HG03432 (cell line): ENCODE measurements around the gene RCC1.
"Not testable (repeated sequence)": the region's sequence is repeated elsewhere in the genome, so short reads cannot be mapped to it uniquely, and the experiment has no call there.

Experiments used
- ATAC-seq: cut with Tn5 transposase; IDR thresholded peaks from one replicate; pipeline ENCODE4 v1.9.1; 2021; ENCODE audit warnings: mild to moderate bottlenecking, moderate library complexity; ENCODE audit not compliant: unreplicated experiment

The RCC1 gene

GRCh38 chr1:28510273-28510969, 4.6 kb downstream of the RCC1 start:
- no peak for ATAC-seq

GRCh38 chr1:28510970-28511440, 5.2 kb downstream of the RCC1 start:
- ATAC-seq, result no peak

DNA sequence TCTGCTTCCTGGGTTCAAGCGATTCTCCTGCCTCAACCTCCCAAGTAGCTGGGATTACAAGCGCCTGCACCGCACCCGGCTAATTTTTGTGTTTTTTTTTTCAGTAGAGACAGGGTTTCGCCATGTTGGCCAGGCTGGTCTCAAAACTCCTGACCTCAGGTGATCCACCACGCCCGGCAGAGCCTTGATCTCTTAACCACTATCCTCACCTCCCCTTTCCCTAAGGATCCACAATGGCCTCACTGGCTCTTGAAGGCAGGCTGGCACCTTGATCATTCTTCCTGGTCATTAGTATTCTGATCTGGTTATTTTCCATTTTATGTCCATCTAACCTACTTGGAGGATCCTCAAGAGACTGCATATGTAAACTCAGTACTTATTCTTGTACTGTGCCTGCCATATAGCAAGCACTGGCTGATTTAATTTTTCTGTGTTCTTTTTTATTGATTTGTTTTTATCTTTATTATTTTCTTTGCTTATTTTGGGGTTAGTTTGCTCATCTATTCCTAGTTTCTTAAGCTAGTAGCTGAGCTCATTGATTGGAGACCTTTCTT, 6.3 kb downstream of the RCC1 start:
- ATAC-seq, result no peak

GRCh38 chr1:28514445-28514933, 8.6 kb downstream of the RCC1 start:
- not testable (repeated sequence) for ATAC-seq

DNA sequence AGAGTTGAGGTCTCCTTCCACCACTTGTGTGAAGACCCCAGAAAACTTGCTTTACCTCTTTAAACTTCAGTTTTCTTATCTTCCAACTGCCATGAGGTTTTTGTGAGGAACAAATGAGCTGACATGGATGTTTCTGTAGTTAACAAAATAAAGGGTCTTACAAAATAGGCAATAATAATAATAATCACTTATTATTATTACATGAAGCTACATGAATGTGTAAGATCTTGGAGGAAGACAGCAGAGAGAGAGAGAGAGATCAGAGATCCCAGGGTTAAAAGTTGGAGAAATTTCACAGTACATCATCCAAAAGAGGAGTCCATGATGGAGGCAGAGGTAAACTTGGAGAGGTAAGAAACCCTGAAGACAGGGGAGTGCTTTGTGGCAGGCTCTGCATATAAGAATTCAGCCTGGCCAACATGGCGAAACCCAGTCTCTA, 10.7 kb downstream of the RCC1 start:
- no peak for ATAC-seq

DNA sequence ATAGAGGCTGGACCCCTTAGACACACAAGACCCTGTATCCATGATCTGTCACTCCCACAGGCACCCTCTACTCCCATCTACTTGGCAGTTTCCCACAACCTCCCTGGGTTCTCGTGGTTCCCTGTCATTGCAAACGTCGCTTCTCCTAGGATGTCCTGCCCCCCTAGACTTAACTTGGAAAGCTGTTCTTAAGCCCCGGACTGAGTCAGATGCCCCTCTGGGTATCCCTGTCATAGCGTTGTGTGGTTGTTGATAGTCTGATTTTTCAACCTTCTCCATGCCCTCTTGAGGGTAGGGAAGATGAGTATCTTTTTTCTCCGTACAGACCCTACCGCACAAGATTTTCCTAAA, 11.8 kb downstream of the RCC1 start:
- ATAC-seq, result no peak

GRCh38 chr1:28518000-28518744, 12.3 kb downstream of the RCC1 start:
- peak; percentile 80 for ATAC-seq

GRCh38 chr1:28518745-28519341, 13.0 kb downstream of the RCC1 start:
- no peak for ATAC-seq

GRCh38 chr1:28519946-28520725, 14.3 kb downstream of the RCC1 start:
- no peak for ATAC-seq

DNA sequence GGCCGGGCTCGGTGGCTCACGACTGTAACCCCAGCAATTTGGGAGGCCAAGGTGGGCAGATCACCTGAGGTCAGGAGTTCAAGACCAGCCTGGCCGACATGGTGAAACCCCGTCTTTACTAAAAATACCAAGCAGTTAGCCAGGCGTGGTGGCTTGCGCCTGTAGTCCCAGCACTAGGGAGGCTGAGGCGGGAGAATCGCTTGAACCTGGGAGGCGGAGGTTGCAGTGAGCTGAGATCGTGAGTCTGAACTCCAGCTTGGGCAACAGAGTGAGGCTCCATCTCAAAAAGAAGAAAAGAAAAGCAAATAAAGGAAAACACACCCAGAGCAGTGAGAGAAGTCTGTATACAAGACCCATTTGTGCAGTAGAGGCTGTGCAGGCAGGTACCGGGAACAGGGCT, 15.0 kb downstream of the RCC1 start:
- not testable (repeated sequence) for ATAC-seq

DNA sequence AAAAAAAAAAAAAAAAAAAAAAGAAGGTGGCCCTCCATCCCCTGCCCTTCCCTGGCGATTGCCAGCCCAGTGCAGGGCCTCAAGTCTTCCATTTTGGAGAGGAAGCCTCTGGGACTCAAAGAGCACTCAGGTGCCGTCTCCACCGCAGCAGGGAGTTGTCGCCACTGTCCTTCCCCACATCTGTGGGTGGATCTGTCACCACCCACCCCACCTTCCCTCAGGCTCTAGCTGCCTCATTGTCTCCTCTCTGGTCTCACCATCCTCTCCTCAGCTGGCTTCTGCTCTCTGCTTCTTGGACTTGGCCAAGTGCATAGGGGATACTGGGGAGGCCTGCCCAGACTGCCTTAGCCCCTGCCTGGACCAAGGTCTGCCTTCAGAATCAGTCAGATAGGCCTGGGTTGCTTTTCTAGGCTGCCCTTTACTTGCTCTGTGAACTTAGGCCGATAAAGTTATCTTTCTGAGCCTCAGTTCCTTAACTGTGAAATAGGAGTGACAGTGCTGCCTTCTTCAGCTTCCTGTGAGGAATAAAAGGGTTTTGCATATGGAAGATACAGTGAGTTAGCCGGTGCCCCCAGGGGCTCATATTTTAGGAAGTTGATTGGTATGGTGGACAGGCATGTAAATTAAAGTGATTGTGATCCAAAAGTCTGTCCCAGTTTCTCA, 15.8 kb downstream of the RCC1 start:
- no peak for ATAC-seq

DNA sequence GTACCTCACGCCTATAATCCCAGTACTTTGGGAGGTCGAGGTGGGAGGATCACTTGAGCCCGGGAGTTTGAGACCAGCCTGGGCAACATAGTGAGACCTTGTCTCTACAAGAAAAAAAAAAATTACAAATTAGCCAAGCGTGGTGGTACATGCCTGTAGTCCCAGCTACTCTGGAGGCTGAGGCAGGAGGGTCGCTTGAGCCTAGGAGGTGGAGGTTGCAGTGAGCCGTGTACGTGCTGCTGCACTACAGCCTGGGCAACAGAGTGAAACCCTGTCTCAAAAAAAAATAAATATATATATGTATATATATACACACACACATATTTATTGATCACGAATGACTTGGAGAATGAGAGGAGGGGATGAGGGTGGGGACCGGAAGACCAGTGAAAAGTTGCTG, 16.7 kb downstream of the RCC1 start:
- not testable (repeated sequence) for ATAC-seq

- not testable (repeated sequence) for ATAC-seq
Observed at GRCh38 chr1:28525002-28525642, 19.3 kb downstream of the RCC1 start.

GRCh38 chr1:28526886-28527285, 21.0 kb downstream of the RCC1 start:
- no peak for ATAC-seq

DNA sequence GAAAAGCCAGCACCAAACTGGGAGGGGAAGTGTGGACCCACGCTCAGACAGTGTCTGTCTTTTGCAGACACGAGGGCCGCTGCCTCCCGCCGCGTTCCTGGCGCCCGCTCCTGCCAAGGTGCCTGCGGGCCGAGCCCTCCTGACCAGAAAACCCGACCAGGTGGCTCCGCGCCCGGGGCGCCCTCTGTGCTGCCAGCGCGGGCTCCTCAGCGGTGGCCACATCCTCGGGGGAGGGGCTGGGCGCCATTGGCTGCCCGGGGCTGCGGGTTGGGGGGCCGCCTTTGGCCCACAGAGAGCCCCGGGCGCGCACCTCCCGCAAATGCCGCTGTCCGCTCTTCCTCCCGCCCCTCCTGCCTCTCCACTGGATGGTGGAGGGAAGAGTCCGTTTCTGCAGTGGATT, 24.6 kb downstream of the RCC1 start:
- no peak for ATAC-seq

DNA sequence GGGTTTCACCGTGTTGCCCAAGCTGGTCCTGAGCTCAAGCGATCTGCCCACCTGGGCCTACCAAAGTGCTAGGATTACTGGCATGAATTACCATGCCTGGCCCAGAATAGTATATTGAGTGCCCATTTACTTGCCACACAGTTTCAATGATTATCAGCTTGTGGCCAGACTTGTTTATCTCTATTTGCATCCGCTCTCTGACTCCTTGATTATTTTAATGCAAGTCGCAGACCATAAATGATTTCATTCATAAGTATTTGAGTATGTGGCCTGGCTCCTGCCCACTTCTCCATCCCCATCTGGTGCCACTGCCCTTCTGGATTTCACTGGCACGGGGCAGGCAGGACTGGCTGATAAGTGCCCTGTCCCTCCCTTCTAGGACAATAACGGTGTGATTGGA, 28.8 kb downstream of the RCC1 start:
- ATAC-seq, result no peak

GRCh38 chr1:28535180-28535579, 29.3 kb downstream of the RCC1 start:
- no peak for ATAC-seq

DNA sequence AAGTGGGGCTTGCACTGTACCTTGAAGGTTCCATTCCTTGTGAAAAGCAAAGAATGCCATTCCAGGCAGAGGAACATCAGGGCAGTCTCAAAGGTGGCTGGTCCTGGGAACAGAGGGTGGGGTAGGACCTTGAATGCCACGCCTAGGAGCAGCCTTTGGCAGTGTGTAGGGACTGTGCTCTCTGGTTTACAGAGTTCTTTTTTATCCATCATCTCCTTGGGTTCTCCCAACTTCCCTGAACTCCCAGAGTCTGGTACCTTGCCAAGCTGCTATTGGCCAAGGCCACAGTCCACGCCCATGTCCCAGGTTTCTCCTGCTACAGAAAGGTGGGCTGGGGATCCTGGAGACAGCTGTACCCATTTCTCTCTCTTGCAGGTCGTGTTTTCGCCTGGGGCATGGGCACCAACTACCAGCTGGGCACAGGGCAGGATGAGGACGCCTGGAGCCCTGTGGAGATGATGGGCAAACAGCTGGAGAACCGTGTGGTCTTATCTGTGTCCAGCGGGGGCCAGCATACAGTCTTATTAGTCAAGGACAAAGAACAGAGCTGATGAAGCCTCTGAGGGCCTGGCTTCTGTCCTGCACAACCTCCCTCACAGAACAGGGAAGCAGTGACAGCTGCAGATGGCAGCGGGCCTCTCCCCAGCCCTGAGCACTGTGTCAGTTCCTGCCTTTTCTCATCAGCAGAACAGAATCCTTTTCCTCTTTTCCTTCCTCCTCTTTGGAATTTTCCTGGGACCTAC, 31.8 kb downstream of the RCC1 start:
- ATAC-seq, result no peak

DNA sequence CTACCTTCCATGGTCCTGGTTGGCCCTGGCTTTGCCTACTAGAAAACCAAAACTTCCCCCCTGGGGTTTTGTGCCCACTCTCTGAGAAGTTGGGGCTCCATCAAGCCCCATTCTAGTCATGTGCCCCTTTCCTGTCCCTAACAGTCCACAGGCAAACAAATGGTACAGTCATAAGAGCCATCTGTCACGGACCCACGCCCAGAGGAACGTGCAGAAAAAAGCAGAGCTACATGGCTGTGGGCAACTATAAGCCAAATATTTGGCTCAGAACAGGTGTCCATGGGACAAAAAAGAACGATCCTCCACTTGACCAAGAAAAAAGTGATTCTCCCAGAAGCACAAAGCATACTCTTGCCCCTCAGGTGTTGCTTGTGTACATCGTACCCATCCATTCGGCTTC, 32.4 kb downstream of the RCC1 start:
- no peak for ATAC-seq
